Astrocyte (in vitro differentiated cells and primary cell): ENCODE data around the gene SHLD2. TPM values are rescaled to one million over a fixed set of nuclear protein-coding genes. Genes with fewer than 3 reads are reported as not detected.

Experiments used
- DNase-seq: peaks from one replicate; pipeline ENCODE4 v3.0.0-alpha.2; 2010; ENCODE audit warnings: low read depth
- FAIRE-seq: peaks from 2 replicates; lab custom pipeline; 2011; peaks lifted over from hg19 to GRCh38; lab: Jason Lieb, UNC
- H2AFZ ChIP-seq: 2 replicates; pipeline ENCODE4 v1.6.0; 2012; ENCODE audit warnings: low read depth, low read length, inconsistent platforms
- H3K27ac ChIP-seq: 2 replicates; pipeline ENCODE4 v1.5.1; 2011; ENCODE audit warnings: low read depth, low read length, inconsistent platforms
- H3K27me3 ChIP-seq: 2 replicates; pipeline ENCODE4 v1.6.0; 2011; ENCODE audit warnings: low read length, inconsistent platforms; ENCODE audit not compliant: insufficient read depth
- H3K36me3 ChIP-seq: 2 replicates; pipeline ENCODE4 v1.5.1; 2011; ENCODE audit warnings: low read length, inconsistent platforms; ENCODE audit not compliant: insufficient read depth
- H3K4me1 ChIP-seq: 2 replicates; pipeline ENCODE4 v1.5.1; 2011; ENCODE audit warnings: low read length, inconsistent platforms; ENCODE audit not compliant: insufficient read depth
- H3K4me2 ChIP-seq: 2 replicates; pipeline ENCODE4 v1.6.0; 2012; ENCODE audit warnings: low read length, inconsistent platforms
- H3K4me3 ChIP-seq: 2 replicates; pipeline ENCODE4 v1.5.1; 2011; ENCODE audit warnings: low read depth, mild to moderate bottlenecking, low read length, inconsistent platforms; ENCODE audit not compliant: insufficient read depth
- H3K79me2 ChIP-seq: 2 replicates; pipeline ENCODE4 v1.6.0; 2012; ENCODE audit warnings: mild to moderate bottlenecking, low read length, inconsistent platforms; ENCODE audit not compliant: insufficient read depth
- H3K9ac ChIP-seq: 2 replicates; pipeline ENCODE4 v1.6.0; 2012; ENCODE audit warnings: mild to moderate bottlenecking, low read length, inconsistent platforms
- H3K9me3 ChIP-seq: 2 replicates; pipeline ENCODE4 v1.5.1; 2012; ENCODE audit warnings: low read depth, mild to moderate bottlenecking, low read length, inconsistent platforms; ENCODE audit not compliant: insufficient read depth
- H4K20me1 ChIP-seq: 2 replicates; pipeline ENCODE4 v1.6.0; 2012; ENCODE audit warnings: low read length, inconsistent platforms; ENCODE audit not compliant: insufficient read depth
- H3K27ac Mint-ChIP-seq: one replicate; pipeline ENCODE4 v1.8.0; 2021; ENCODE audit warnings: mild to moderate bottlenecking, mixed read lengths; ENCODE audit not compliant: unreplicated experiment
- H3K27me3 Mint-ChIP-seq: one replicate; pipeline ENCODE4 v1.8.0; 2021; ENCODE audit warnings: low read depth, mixed read lengths; ENCODE audit not compliant: unreplicated experiment
- H3K36me3 Mint-ChIP-seq: one replicate; pipeline ENCODE4 v1.8.0; 2021; ENCODE audit warnings: low read depth, mixed read lengths; ENCODE audit not compliant: unreplicated experiment
- H3K4me1 Mint-ChIP-seq: one replicate; pipeline ENCODE4 v1.8.0; 2021; ENCODE audit warnings: low read depth, mixed read lengths; ENCODE audit not compliant: unreplicated experiment
- H3K4me3 Mint-ChIP-seq: one replicate; pipeline ENCODE4 v1.8.0; 2021; ENCODE audit warnings: mild to moderate bottlenecking, moderate library complexity, mixed read lengths; ENCODE audit not compliant: unreplicated experiment
- H3K9me3 Mint-ChIP-seq: one replicate; pipeline ENCODE4 v1.8.0; 2021; ENCODE audit warnings: mild to moderate bottlenecking, mixed read lengths; ENCODE audit not compliant: unreplicated experiment
- CTCF ChIP-seq: IDR thresholded peaks from 2 replicates; pipeline ENCODE4 v1.5.1; 2011; ENCODE audit warnings: low read depth, mild to moderate bottlenecking, inconsistent platforms, low read length, moderate library complexity; ENCODE audit not compliant: insufficient read depth
- EZH2 ChIP-seq: IDR thresholded peaks from 2 replicates; pipeline ENCODE4 v1.6.1; 2012; ENCODE audit warnings: mild to moderate bottlenecking, low read length, inconsistent platforms; ENCODE audit not compliant: insufficient read depth
- total RNA-seq: library from RNA; stranded (reverse); gene quantifications from 2 replicates; pipeline ENCODE4 v1.2.1, GENCODE V29; 2021

Gene SHLD2
- total RNA-seq, 1 donor from 2014 or later: 23.2 TPM

- Mint-ChIP-seq H3K27ac (no peak overlapping the region), H3K9me3 (no peaks in the 10 kb centered on the region), H3K4me3 (no peak overlapping the region), H3K36me3 (peaks cover 2% of the 10 kb centered on the region), H3K4me1 (peaks cover 21% of the 10 kb centered on the region), H3K27me3 (no peaks in the 10 kb centered on the region)
- peak overlapping the region; percentile 16 for H3K4me2 ChIP-seq
- no peaks in the 10 kb centered on the region for H3K9me3 ChIP-seq
- no peak overlapping the region for H3K4me3 ChIP-seq
- FAIRE-seq (no peak), DNase-seq (no peak)
- no peak for TF ChIP-seq CTCF
- TF ChIP-seq EZH2: no peak
- H3K27me3 ChIP-seq: no peaks in the 10 kb centered on the region
- H3K9ac ChIP-seq: no peak overlapping the region
- H2AFZ ChIP-seq: no peak overlapping the region
- peaks cover 91% of the 10 kb centered on the region for H3K79me2 ChIP-seq
- no peak overlapping the region for H3K27ac ChIP-seq
- H3K4me1 ChIP-seq: peaks cover 22% of the 10 kb centered on the region
- peaks cover 2% of the 10 kb centered on the region for H3K36me3 ChIP-seq
- H4K20me1 ChIP-seq: peaks cover 57% of the 10 kb centered on the region
These were observed 4.2 kb upstream of the SHLD2 start for GRCh38 chr10:87090779-87091178.

GRCh38 chr10:87092376-87092860 lies 2.6 kb upstream of the SHLD2 start:
- no peak for FAIRE-seq
- peaks cover 50% of the 10 kb centered on the region for H4K20me1 ChIP-seq

More at GRCh38 chr10:87092376-87092860, 2.6 kb upstream of the SHLD2 start:
- Mint-ChIP-seq H3K9me3 (no peaks in the 10 kb centered on the region), H3K27me3 (no peaks in the 10 kb centered on the region), H3K4me3 (peak overlapping the region; percentile 92), H3K36me3 (no peaks in the 10 kb centered on the region), H3K4me1 (peaks cover 21% of the 10 kb centered on the region), H3K27ac (peak overlapping the region; percentile 83)
- H3K27ac ChIP-seq: peak overlapping the region; percentile 90
- peak overlapping the region; percentile 94 for H3K9ac ChIP-seq
- peak overlapping the region; percentile 94 for H3K4me2 ChIP-seq
- H3K4me3 ChIP-seq: peak overlapping the region; percentile 85
- peak; percentile 37 for DNase-seq
- H3K27me3 ChIP-seq: no peaks in the 10 kb centered on the region
- H3K79me2 ChIP-seq: peaks cover 95% of the 10 kb centered on the region
- TF ChIP-seq CTCF: no peak
- no peak for TF ChIP-seq EZH2
- peaks cover 22% of the 10 kb centered on the region for H3K4me1 ChIP-seq
- no peak overlapping the region for H2AFZ ChIP-seq
- peaks cover 2% of the 10 kb centered on the region for H3K36me3 ChIP-seq
- H3K9me3 ChIP-seq: no peaks in the 10 kb centered on the region
